Peyer's patch (tissue), 4 donors: ENCODE results near the gene AKAP13.
"Not testable (repeated sequence)": the region's sequence is repeated elsewhere in the genome, so short reads cannot be mapped to it uniquely, and the experiment has no call there.

Experiments
- CTCF ChIP-seq, 6 experiments: fragments of 450-650 bp in 4 of 6; fragments of 200-600 bp in 2 of 6; sonication (generic) in 1 of 6; IDR thresholded peaks; one replicate each; pipeline ENCODE4 v1.5.1; 2017 to 2019; ENCODE audit warnings: antibody characterized with exemption in 6 of 6, mild to moderate bottlenecking in 3 of 6, moderate library complexity in 1 of 6
- POLR2A ChIP-seq, 2 donors: fragments of 450-650 bp; IDR thresholded peaks; one replicate each; pipeline ENCODE4 v1.5.1; 2017; ENCODE audit warnings: antibody characterized with exemption in 2 of 2, mild to moderate bottlenecking in 2 of 2, moderate library complexity in 2 of 2

DNA sequence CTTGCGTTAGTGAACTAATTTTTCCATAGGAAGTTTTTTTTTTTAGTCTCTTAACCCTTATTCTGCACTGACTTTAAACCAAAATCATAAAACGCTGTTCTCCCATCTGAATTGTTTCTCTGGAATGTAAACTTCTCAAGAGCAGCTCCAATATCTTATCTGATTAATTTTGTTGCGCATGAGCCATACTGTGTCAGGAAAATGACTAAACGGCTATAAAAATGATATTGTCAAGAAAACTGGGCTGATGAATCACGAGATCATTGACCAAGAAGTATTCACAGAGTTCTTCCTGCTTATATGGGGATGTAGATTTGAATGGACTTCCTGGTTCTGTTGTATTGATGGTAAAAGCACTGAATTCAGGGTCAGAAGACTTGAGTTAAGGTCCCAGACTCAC is 37.0 kb upstream of the AKAP13 start:
- TF ChIP-seq CTCF, POLR2A (IDR thresholded peaks at IDR 0.05): not testable (repeated sequence)
